SKM-1 (cell line): ENCODE results near the gene SH2D4B.
"Not testable (repeated sequence)": the region's sequence is repeated elsewhere in the genome, so short reads cannot be mapped to it uniquely, and the experiment has no call there.

Experiments
- DNase-seq: peaks from one replicate; lab custom pipeline; 2025; ENCODE audit not compliant: unreplicated experiment; lab: John Stamatoyannopoulos, UW

SH2D4B gene

GRCh38 chr10:80523773-80524172, 13.9 kb upstream of the SH2D4B start:
- DNase-seq = no peak

- no peak for DNase-seq
Measured at GRCh38 chr10:80524190-80524909, 13.4 kb upstream of the SH2D4B start.

GRCh38 chr10:80526218-80526617, 11.5 kb upstream of the SH2D4B start:
- no peak for DNase-seq

- DNase-seq = no peak
Measured at GRCh38 chr10:80526742-80527141, 11.0 kb upstream of the SH2D4B start.

- peak; percentile 82 for DNase-seq
Measured at GRCh38 chr10:80528185-80528700, 9.5 kb upstream of the SH2D4B start.

- DNase-seq = no peak
Measured at GRCh38 chr10:80528901-80529300, 8.8 kb upstream of the SH2D4B start.

GRCh38 chr10:80529604-80530003, 8.1 kb upstream of the SH2D4B start:
- DNase-seq = peak; percentile 57

GRCh38 chr10:80530251-80530650, 7.5 kb upstream of the SH2D4B start:
- no peak for DNase-seq

- DNase-seq = no peak
Measured at GRCh38 chr10:80530816-80531215, 6.9 kb upstream of the SH2D4B start.

- no peak for DNase-seq
Measured at GRCh38 chr10:80532571-80532970, 5.1 kb upstream of the SH2D4B start.

GRCh38 chr10:80534059-80534458, 3.6 kb upstream of the SH2D4B start:
- not testable (repeated sequence) for DNase-seq

GRCh38 chr10:80534646-80535045, 3.1 kb upstream of the SH2D4B start:
- DNase-seq = not testable (repeated sequence)

GRCh38 chr10:80535671-80536360, 1.9 kb upstream of the SH2D4B start:
- DNase-seq = peak; percentile 26

GRCh38 chr10:80536361-80536835, 1.3 kb upstream of the SH2D4B start:
- DNase-seq = no peak

GRCh38 chr10:80537086-80537735, 491 bp upstream of the SH2D4B start:
- no peak for DNase-seq

GRCh38 chr10:80538481-80539185, 931 bp downstream of the SH2D4B start:
- no peak for DNase-seq

GRCh38 chr10:80539421-80540031, 1.8 kb downstream of the SH2D4B start:
- DNase-seq = no peak

GRCh38 chr10:80540136-80540535, 2.4 kb downstream of the SH2D4B start:
- DNase-seq = no peak

- DNase-seq = no peak
Measured at GRCh38 chr10:80540618-80540980, 2.9 kb downstream of the SH2D4B start.

- no peak for DNase-seq
Measured at GRCh38 chr10:80540981-80541750, 3.5 kb downstream of the SH2D4B start.
